AG20443 (cell line): ENCODE data around the gene TGFBR3L.
A peak's percentile ranks its signal among the peaks of the same experiment; 100 is the strongest.
"Not testable (repeated sequence)": the region's sequence is repeated elsewhere in the genome, so short reads cannot be mapped to it uniquely, and the experiment has no call there.

Experiments
- DNase-seq: peaks from one replicate; pipeline ENCODE4 v3.0.0; 2012; ENCODE audit warnings: low spot score, mixed read lengths

TGFBR3L gene

DNA sequence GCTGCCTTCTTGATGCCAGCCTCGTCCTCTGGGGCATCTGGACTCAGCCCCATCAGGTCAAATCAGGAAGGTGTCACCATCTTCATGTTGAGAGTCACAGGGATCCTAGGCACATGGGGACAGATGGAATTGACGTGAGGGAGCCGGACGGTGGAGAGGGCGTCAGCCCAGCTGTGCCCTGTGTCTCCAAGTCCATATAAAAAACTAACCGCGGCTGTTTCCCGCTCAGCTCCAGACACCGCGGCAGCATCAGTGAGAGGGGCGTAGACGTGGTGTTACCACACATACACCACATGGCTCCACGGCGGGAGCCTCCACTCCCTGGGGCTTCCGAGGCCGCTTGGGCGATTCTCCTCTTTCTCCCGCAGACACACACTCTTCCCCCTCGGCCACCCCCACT lies 34.8 kb upstream of the TGFBR3L start:
- no peak for DNase-seq

- DNase-seq, result no peak
These were observed 32.7 kb upstream of the TGFBR3L start for GRCh38 chr19:7881910-7882309.

DNA sequence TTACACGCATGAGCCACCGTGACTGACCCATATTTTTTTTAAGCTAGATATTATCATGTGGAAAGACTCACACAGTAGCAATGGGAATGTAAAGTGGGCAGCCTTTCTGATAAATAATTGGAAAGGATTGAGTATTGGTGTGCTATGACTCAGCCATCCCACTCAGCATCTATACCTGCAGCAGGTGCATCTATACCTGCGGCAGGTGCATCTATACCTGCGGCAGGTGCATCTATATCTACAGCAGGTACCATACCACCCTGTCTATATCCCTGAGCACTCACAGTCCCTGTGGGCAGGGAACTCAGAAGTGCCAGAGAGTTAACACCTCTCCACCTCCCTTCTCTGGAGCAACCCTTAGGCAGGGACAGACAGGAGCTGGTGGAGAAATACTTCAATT lies 31.5 kb upstream of the TGFBR3L start:
- no peak for DNase-seq

- no peak for DNase-seq
These were observed 30.6 kb upstream of the TGFBR3L start for GRCh38 chr19:7883796-7884570.

GRCh38 chr19:7885818-7886217 lies 28.8 kb upstream of the TGFBR3L start:
- no peak for DNase-seq

GRCh38 chr19:7887408-7888144 lies 27.1 kb upstream of the TGFBR3L start:
- no peak for DNase-seq

- peak; percentile 94 for DNase-seq
These were observed 26.3 kb upstream of the TGFBR3L start, which contains the start of gene LRRC8E for GRCh38 chr19:7888145-7888825. Gene LRRC8E, plus strand, starts transcription at chr19:7888510. Its CDS starts 7,094 bp downstream, at chr19:7895604.

DNA sequence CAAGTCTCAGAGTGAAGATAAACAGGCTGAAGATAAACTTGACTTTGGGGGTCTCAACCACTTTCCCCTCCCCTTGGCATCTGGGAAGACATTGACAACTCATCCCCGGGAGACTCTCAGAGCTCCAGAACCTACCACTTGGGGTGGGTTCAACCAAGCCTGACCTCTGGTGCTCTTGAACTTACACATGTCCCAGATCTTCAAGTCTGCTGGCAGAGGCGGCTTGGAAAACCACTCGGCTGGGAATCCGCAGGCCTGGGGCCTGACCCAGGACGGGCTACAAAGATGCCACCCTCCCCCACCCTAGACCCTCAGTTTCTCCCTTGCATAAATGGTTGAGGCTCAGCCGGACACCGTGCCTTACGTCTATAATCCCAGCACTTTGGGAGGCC lies 25.8 kb upstream of the TGFBR3L start:
- no peak for DNase-seq

DNA sequence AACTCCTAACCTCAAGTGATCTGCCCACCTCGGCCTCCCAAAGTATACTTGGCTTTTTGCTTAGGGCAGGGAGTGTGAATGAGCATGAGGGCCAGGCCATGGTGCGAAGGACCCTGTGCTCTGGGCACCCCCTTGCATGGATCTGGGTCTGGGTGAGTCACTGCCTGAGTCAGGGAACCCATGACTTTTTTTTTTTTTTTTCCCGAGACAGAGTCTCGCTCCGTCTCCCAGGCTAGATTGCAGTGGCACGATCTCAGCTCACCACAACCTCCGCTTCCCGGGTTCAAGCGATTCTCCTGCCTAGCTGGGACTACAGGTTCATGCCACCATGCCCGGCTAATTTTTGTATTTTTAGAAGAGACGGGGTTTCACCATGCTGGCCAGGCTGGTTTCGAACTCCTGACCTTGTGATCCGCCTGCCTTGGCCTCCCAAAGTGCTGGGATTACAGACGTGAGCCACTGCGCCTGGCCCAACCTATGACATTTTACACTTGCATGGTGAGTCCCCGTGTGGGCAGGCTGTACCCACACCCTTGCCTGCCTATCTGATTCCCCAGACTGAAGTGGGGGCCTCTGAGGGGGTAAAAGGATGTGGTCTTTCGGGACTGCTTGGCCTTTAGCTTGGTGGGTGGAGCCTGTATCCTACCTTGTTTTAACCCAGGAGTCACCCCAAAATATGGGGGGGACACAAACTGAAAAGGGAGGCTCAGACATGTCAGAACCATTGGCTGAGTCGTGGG lies 21.1 kb upstream of the TGFBR3L start:
- not testable (repeated sequence) for DNase-seq

DNA sequence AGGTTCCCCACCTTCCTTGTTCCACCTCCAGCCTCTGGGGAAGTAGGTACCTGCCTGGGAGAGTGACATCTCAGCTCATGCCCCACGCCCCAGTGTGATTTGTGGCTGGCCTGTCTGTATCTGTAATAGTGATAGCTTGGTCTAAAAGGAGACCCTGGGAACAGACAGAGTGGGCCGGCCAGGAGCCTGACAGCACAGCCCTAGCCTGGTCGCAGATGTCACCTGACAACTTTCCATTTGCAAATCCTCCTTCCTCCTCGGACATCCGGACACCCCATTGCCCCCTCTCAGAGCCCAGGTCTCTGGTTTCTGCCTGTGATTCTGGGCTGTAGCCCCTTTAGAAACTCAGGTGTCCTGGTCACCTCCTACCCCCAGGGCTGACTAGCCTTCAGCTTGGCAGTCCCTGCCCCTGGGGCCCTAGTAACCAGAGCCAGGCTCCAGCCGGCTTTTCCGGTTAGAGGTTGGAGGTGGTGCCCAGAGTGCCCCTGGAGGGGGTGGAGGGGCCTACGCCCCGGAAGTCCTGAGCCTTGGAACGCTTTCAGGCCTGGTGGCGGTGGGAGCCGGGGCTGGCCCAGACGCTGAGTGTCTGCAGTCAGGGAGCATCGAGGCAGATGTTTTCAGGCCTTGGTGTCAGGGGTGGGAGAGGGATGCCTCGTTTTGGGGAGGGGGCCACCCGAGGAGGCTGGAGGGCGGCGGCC lies 19.9 kb upstream of the TGFBR3L start:
- no peak for DNase-seq

- DNase-seq, result no peak
These were observed 19.1 kb upstream of the TGFBR3L start for GRCh38 chr19:7895565-7895964.

DNA sequence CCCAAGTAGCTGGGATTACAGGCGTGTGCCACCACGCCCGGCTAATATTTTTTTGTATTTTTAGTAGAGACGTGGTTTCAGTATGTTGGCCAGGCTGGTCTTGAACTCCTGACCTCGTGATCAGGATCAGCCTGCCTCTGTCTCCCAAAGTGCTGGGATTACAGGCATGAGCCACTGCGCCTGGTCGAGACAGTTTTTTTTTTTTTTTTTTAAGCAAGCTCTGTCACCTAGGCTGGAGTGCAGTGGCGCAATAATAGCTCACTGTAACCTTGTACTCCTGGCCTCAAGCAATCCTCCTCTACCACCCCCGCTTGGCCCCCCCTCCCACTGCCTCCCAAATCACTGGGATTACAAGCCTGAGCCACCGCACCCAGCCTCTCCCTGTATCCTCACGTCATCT lies 17.3 kb upstream of the TGFBR3L start:
- DNase-seq, result no peak

- DNase-seq, result no peak
These were observed 15.7 kb upstream of the TGFBR3L start for GRCh38 chr19:7898967-7899366.

DNA sequence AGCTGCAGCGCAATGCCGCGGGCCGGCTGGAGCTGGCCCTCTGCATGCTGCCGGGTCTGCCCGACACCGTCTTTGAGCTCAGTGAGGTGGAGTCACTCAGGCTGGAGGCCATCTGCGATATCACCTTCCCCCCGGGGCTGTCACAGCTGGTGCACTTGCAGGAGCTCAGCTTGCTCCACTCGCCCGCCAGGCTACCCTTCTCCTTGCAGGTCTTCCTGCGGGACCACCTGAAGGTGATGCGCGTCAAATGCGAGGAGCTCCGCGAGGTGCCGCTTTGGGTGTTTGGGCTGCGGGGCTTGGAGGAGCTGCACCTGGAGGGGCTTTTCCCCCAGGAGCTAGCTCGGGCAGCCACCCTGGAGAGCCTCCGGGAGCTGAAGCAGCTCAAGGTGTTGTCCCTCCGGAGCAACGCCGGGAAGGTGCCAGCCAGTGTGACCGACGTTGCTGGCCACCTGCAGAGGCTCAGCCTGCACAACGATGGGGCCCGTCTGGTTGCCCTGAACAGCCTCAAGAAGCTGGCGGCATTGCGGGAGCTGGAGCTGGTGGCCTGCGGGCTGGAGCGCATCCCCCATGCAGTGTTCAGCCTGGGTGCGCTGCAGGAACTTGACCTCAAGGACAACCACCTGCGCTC lies 14.8 kb upstream of the TGFBR3L start:
- no peak for DNase-seq

GRCh38 chr19:7900401-7900870 lies 14.2 kb upstream of the TGFBR3L start:
- no peak for DNase-seq

DNA sequence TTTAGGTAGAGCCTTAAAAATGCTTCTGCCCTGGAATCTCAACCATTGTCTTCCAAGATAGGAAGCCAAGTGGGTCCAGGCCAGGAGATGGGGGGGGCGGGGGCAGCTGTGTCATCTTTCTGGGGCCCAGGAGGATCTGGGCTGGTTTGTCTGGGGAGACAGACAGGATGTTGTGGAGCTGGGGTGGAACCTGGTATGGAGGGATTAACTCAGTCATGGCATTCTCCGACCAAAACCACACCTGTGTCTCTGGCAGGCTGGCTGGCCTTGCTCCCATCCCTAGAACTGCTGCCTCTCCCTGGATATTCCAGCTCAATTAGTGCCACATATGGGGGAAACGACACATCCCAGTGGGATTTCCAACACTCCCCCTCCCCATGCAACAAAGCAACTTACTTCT lies 13.7 kb upstream of the TGFBR3L start:
- no peak for DNase-seq

GRCh38 chr19:7901337-7901736 lies 13.3 kb upstream of the TGFBR3L start:
- no peak for DNase-seq

GRCh38 chr19:7902796-7903243 lies 11.8 kb upstream of the TGFBR3L start:
- no peak for DNase-seq

- peak; percentile 100 for DNase-seq
These were observed 11.2 kb upstream of the TGFBR3L start, which contains the start of gene MAP2K7 for GRCh38 chr19:7903244-7904073. Gene MAP2K7, plus strand, starts transcription at chr19:7903877. Its CDS starts 68 bp downstream, at chr19:7903945.
